GM21737 (cell line): Measurements from ENCODE around the gene RNF207.
"Not testable (repeated sequence)": the region's sequence is repeated elsewhere in the genome, so short reads cannot be mapped to it uniquely, and the experiment has no call there.

Experiments used
- ATAC-seq: cut with Tn5 transposase; IDR thresholded peaks from one replicate; pipeline ENCODE4 v1.9.1; 2021; ENCODE audit warnings: mild to moderate bottlenecking, moderate library complexity; ENCODE audit not compliant: unreplicated experiment

The RNF207 gene

GRCh38 chr1:6199298-6200187 is 6.4 kb upstream of the RNF207 start, which contains the start of gene RPL22:
Gene RPL22, minus strand, starts transcription at chr1:6199595. Its CDS starts 22 bp downstream, at chr1:6199573.
- peak; percentile 91 for ATAC-seq

GRCh38 chr1:6200188-6200809 is 5.6 kb upstream of the RNF207 start:
- ATAC-seq: no peak

GRCh38 chr1:6202256-6202655 is 3.7 kb upstream of the RNF207 start:
- no peak for ATAC-seq

GRCh38 chr1:6206520-6206855 is 569 bp downstream of the RNF207 start:
- no peak for ATAC-seq

- no peak for ATAC-seq
Observed at GRCh38 chr1:6207075-6207885, 1.4 kb downstream of the RNF207 start.

- ATAC-seq: no peak
Observed at GRCh38 chr1:6207921-6208320, 2.0 kb downstream of the RNF207 start.

- ATAC-seq: no peak
Observed at GRCh38 chr1:6208723-6209660, 3.1 kb downstream of the RNF207 start.

GRCh38 chr1:6209661-6210580 is 4.0 kb downstream of the RNF207 start:
- no peak for ATAC-seq

- no peak for ATAC-seq
Observed at GRCh38 chr1:6210591-6211355, 4.9 kb downstream of the RNF207 start.

GRCh38 chr1:6211731-6212130 is 5.8 kb downstream of the RNF207 start:
- no peak for ATAC-seq

- ATAC-seq: no peak
Observed at GRCh38 chr1:6212193-6212959, 6.5 kb downstream of the RNF207 start.

- no peak for ATAC-seq
Observed at GRCh38 chr1:6218375-6219164, 12.7 kb downstream of the RNF207 start.

- ATAC-seq: not testable (repeated sequence)
Observed at GRCh38 chr1:6219641-6220040, 13.7 kb downstream of the RNF207 start.

- ATAC-seq: no peak
Observed at GRCh38 chr1:6220236-6220635, 14.3 kb downstream of the RNF207 start.

- ATAC-seq: no peak
Observed at GRCh38 chr1:6221210-6221784, 15.4 kb downstream of the RNF207 start.

GRCh38 chr1:6222636-6223035 is 16.7 kb downstream of the RNF207 start:
- ATAC-seq: no peak

- ATAC-seq: no peak
Observed at GRCh38 chr1:6223617-6224016, 17.7 kb downstream of the RNF207 start.
